ENCODE results near the gene GPX4.

- TF ChIP-seq, protein P1, sequence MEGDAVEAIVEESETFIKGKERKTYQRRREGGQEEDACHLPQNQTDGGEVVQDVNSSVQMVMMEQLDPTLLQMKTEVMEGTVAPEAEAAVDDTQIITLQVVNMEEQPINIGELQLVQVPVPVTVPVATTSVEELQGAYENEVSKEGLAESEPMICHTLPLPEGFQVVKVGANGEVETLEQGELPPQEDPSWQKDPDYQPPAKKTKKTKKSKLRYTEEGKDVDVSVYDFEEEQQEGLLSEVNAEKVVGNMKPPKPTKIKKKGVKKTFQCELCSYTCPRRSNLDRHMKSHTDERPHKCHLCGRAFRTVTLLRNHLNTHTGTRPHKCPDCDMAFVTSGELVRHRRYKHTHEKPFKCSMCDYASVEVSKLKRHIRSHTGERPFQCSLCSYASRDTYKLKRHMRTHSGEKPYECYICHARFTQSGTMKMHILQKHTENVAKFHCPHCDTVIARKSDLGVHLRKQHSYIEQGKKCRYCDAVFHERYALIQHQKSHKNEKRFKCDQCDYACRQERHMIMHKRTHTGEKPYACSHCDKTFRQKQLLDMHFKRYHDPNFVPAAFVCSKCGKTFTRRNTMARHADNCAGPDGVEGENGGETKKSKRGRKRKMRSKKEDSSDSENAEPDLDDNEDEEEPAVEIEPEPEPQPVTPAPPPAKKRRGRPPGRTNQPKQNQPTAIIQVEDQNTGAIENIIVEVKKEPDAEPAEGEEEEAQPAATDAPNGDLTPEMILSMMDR (IDR thresholded peaks at IDR 0.05 in 4 of 5, conservative IDR thresholded peaks at IDR 0.05 in 1 of 5) = no peak
- TF ChIP-seq POLR2A (IDR thresholded peaks at IDR 0.05) = no peak
Measured at GRCh38 chr19:1061987-1062386, 41.8 kb upstream of the GPX4 start.
